CD4-positive, alpha-beta T cell (primary cell): ENCODE data around the gene IPCEF1. TPM values are rescaled to one million over a fixed set of nuclear protein-coding genes. Genes with fewer than 3 reads are reported as not detected.

Experiments
- ATAC-seq: fragments of 200-7000 bp; cut with Tn5 transposase; one replicate; pipeline ENCODE4 v1.10.0; 2022; ENCODE audit warnings: mild to moderate bottlenecking; ENCODE audit not compliant: poor library complexity
- CTCF ChIA-PET: fragments of 350-600 bp; sonication (Branson Sonifier 250); formaldehyde crosslinking; loops from one replicate; lab custom pipeline; 2021; ENCODE audit warnings: antibody characterized with exemption, inconsistent platforms; lab: Charles Lee
- POLR2A ChIA-PET: fragments of 350-600 bp; sonication (Branson Sonifier 250); formaldehyde crosslinking; loops from one replicate; lab custom pipeline; 2021; ENCODE audit warnings: antibody characterized with exemption, inconsistent platforms; lab: Charles Lee
- DNase-seq, 14 experiments: peaks; one replicate each; pipeline ENCODE4 v3.0.0-alpha.2; 2013 to 2020; ENCODE audit warnings: mixed read lengths in 2 of 14
- H3K27ac ChIP-seq, 2 donors: one replicate each; pipeline versions ENCODE4 v1.5.1 to v1.7.0; 2013; ENCODE audit warnings: low read length in 2 of 2, low read depth in 1 of 2, mild to moderate bottlenecking in 1 of 2
- H3K27me3 ChIP-seq, 2 experiments: 1 replicate in 1 of 2; 2 replicates in 1 of 2; pipeline versions ENCODE4 v1.6.1 to v1.7.0; 2013; ENCODE audit warnings: low read length in 2 of 2, control low read depth in 1 of 2, mild to moderate bottlenecking in 1 of 2, moderate library complexity in 1 of 2; ENCODE audit not compliant: insufficient read depth in 2 of 2, control insufficient read depth in 1 of 2
- H3K36me3 ChIP-seq: one replicate; pipeline ENCODE4 v1.6.1; 2013; ENCODE audit warnings: low read length, control low read depth; ENCODE audit not compliant: insufficient read depth
- H3K4me1 ChIP-seq: one replicate; pipeline ENCODE4 v1.6.1; 2013; ENCODE audit warnings: low read length, control low read depth; ENCODE audit not compliant: insufficient read depth
- H3K4me3 ChIP-seq: one replicate; pipeline ENCODE4 v1.5.1; 2013; ENCODE audit warnings: mild to moderate bottlenecking, low read length, moderate library complexity
- H3K9me3 ChIP-seq, 2 experiments: 1 replicate in 1 of 2; 2 replicates in 1 of 2; pipeline versions ENCODE4 v1.6.1 to v1.7.0; 2013; ENCODE audit warnings: low read length in 2 of 2, mild to moderate bottlenecking in 2 of 2, control low read depth in 1 of 2, moderate library complexity in 1 of 2; ENCODE audit not compliant: control insufficient read depth in 1 of 2, insufficient read depth in 1 of 2
- H3K27ac Mint-ChIP-seq: one replicate; pipeline ENCODE4 v1.8.0; 2020; ENCODE audit warnings: mixed read lengths
- H3K27me3 Mint-ChIP-seq: one replicate; pipeline ENCODE4 v1.8.0; 2021; ENCODE audit warnings: mixed read lengths
- H3K36me3 Mint-ChIP-seq: one replicate; pipeline ENCODE4 v1.8.0; 2021; ENCODE audit warnings: low read depth, mixed read lengths
- H3K4me1 Mint-ChIP-seq: one replicate; pipeline ENCODE4 v1.8.0; 2021; ENCODE audit warnings: low read depth, mixed read lengths
- H3K4me3 Mint-ChIP-seq: one replicate; pipeline ENCODE4 v1.8.0; 2020; ENCODE audit warnings: mild to moderate bottlenecking, mixed read lengths
- H3K9me3 Mint-ChIP-seq: one replicate; pipeline ENCODE4 v1.8.0; 2020; ENCODE audit warnings: mixed read lengths
- CTCF ChIP-seq: fragments of 200-600 bp; IDR thresholded peaks from one replicate; pipeline ENCODE4 v1.8.0; 2022; ENCODE audit warnings: antibody characterized with exemption, mild to moderate bottlenecking
- intact Hi-C, 2 experiments: fragments of 100-400 bp; cut with DNase I in 1 of 2; cut with micrococcal nuclease in 1 of 2; formaldehyde crosslinking; loops; one replicate each; pipeline versions ENCODE4 v1.15.1 to v1.9.0; 2023 to 2025; cut with DNase I, micrococcal nuclease
- total RNA-seq, 174 experiments: library from RNA in 2 of 174; stranded (reverse) in 2 of 174; gene quantifications; one replicate each; pipeline ENCODE4 v1.2.3 and lab custom pipeline; 2021 to 2026

The IPCEF1 gene
- total RNA-seq, 2 experiments from 2014 or later = 92.4 to 96.8 TPM

GRCh38 chr6:154361476-154361875, 4.9 kb upstream of the IPCEF1 start:
- DNase-seq = no peak
- Mint-ChIP-seq H3K27me3 (no peaks in the 10 kb centered on the region), H3K27ac (no peak overlapping the region), H3K4me1 (peaks cover 11% of the 10 kb centered on the region), H3K36me3 (no peaks in the 10 kb centered on the region), H3K4me3 (no peak overlapping the region), H3K9me3 (no peaks in the 10 kb centered on the region)
- no peaks in the 10 kb centered on the region for H3K4me1 ChIP-seq
- ChIA-PET POLR2A (no interaction called here), CTCF (no interaction called here)
- no peaks in the 10 kb centered on the region for H3K27me3 ChIP-seq
- H3K9me3 ChIP-seq = no peaks in the 10 kb centered on the region
- no peak for ATAC-seq
- no peak overlapping the region for H3K27ac ChIP-seq
- intact Hi-C loops = no loop called here
- no peak for TF ChIP-seq CTCF
- H3K4me3 ChIP-seq = no peak overlapping the region
- no peaks in the 10 kb centered on the region for H3K36me3 ChIP-seq

GRCh38 chr6:154360476-154360875, 3.9 kb upstream of the IPCEF1 start:
- no peak overlapping the region for H3K27ac ChIP-seq
- no peaks in the 10 kb centered on the region for H3K27me3 ChIP-seq
- no peaks in the 10 kb centered on the region for H3K9me3 Mint-ChIP-seq
- no peaks in the 10 kb centered on the region for H3K9me3 ChIP-seq
- intact Hi-C loops = no loop called here
- H3K4me3 Mint-ChIP-seq = no peak overlapping the region
- no peaks in the 10 kb centered on the region for H3K36me3 Mint-ChIP-seq
- DNase-seq = no peak
- ChIA-PET CTCF (no interaction called here), POLR2A (no interaction called here)
- H3K4me1 ChIP-seq = no peaks in the 10 kb centered on the region
- H3K27me3 Mint-ChIP-seq = no peaks in the 10 kb centered on the region
- H3K4me3 ChIP-seq = no peak overlapping the region
- H3K4me1 Mint-ChIP-seq = peaks cover 15% of the 10 kb centered on the region
- no peak for ATAC-seq
- H3K27ac Mint-ChIP-seq = no peak overlapping the region
- no peak for TF ChIP-seq CTCF
- H3K36me3 ChIP-seq = no peaks in the 10 kb centered on the region

DNA sequence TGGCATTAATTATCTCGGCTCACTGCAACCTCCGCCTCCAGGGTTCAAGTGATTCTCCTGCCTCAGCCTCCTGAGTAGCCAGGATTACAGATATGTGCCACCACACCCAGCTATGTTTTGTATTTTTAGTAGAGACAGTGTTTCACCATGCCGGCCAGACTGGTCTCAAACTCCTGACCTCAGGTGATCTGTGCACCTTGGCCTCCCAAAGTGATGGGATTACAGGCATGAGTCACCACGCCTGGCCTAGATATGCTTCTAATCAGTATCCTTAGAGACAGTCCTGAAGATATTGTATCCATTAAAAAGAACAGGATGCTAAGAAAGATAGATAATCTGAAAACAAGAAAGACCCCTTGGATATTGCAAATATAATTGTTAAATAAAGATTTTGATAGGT, 3.1 kb upstream of the IPCEF1 start:
- Histone ChIP-seq H3K27ac (no peak overlapping the region), H3K9me3 (no peaks in the 10 kb centered on the region), H3K4me1 (no peaks in the 10 kb centered on the region), H3K27me3 (no peaks in the 10 kb centered on the region), H3K36me3 (no peaks in the 10 kb centered on the region), H3K4me3 (no peak overlapping the region)
- Mint-ChIP-seq H3K9me3 (no peaks in the 10 kb centered on the region), H3K4me1 (peaks cover 15% of the 10 kb centered on the region), H3K27ac (no peak overlapping the region), H3K4me3 (no peak overlapping the region), H3K36me3 (no peaks in the 10 kb centered on the region), H3K27me3 (no peaks in the 10 kb centered on the region)
- DNase-seq (no peak), ATAC-seq (no peak)
- TF ChIP-seq CTCF = no peak
- ChIA-PET CTCF (no interaction called here), POLR2A (no interaction called here)
- intact Hi-C loops = no loop called here
